KMS-11 (cell line): ENCODE results near the gene DUSP14.
"Not testable (repeated sequence)": the region's sequence is repeated elsewhere in the genome, so short reads cannot be mapped to it uniquely, and the experiment has no call there.

Experiments
- H2AFZ ChIP-seq: fragments of 200-600 bp; sonication (generic); 2 replicates; pipeline ENCODE4 v1.6.1; 2016; ENCODE audit warnings: antibody characterized with exemption, mixed run types, low read depth
- H3K27ac ChIP-seq: fragments of 200-600 bp; sonication (generic); 2 replicates; pipeline ENCODE4 v1.6.1; 2016; ENCODE audit warnings: mild to moderate bottlenecking, mixed run types
- H3K27me3 ChIP-seq: fragments of 200-600 bp; sonication (generic); 2 replicates; pipeline ENCODE4 v1.6.1; 2017; ENCODE audit warnings: mild to moderate bottlenecking, low read depth, mixed run types, moderate library complexity; ENCODE audit not compliant: insufficient read depth
- H3K36me3 ChIP-seq: fragments of 200-600 bp; sonication (generic); 2 replicates; pipeline ENCODE4 v1.6.1; 2017; ENCODE audit warnings: mild to moderate bottlenecking, mixed run types; ENCODE audit not compliant: insufficient read depth
- H3K4me1 ChIP-seq: fragments of 200-600 bp; sonication (generic); 2 replicates; pipeline ENCODE4 v1.6.1; 2016; ENCODE audit warnings: mild to moderate bottlenecking, low read depth, mixed run types; ENCODE audit not compliant: poor library complexity, severe bottlenecking
- H3K4me2 ChIP-seq: fragments of 200-600 bp; sonication (generic); 2 replicates; pipeline ENCODE4 v1.7.0; 2016; ENCODE audit warnings: mild to moderate bottlenecking, mixed run types
- H3K4me3 ChIP-seq: fragments of 200-600 bp; sonication (generic); IDR thresholded peaks from 2 replicates; pipeline ENCODE4 v1.6.1; 2017; ENCODE audit warnings: low read depth, low read length, mixed read lengths; ENCODE audit not compliant: insufficient read depth
- H3K79me2 ChIP-seq: fragments of 200-600 bp; sonication (generic); 2 replicates; pipeline ENCODE4 v1.6.1; 2016; ENCODE audit warnings: low read depth, mixed run types; ENCODE audit not compliant: insufficient read depth
- H3K9ac ChIP-seq: fragments of 200-600 bp; sonication (generic); 2 replicates; pipeline ENCODE4 v1.6.1; 2016; ENCODE audit warnings: mild to moderate bottlenecking, mixed run types
- H4K20me1 ChIP-seq: fragments of 200-600 bp; sonication (generic); 2 replicates; pipeline ENCODE4 v1.6.1; 2016; ENCODE audit warnings: mild to moderate bottlenecking, mixed run types; ENCODE audit not compliant: insufficient read depth
- CTCF ChIP-seq: fragments of 200-600 bp; sonication (generic); conservative IDR thresholded peaks from 2 replicates; pipeline ENCODE4 v1.6.1; 2017; ENCODE audit warnings: low read depth, mild to moderate bottlenecking, antibody characterized with exemption, low read length, moderate library complexity, mixed read lengths

DUSP14 gene

GRCh38 chr17:37505333-37505732 lies 15.6 kb downstream of the DUSP14 start:
- Histone ChIP-seq H3K4me2 (no peak overlapping the region; the same call in 1 of the 2 replicates), H4K20me1 (no peaks in the 10 kb centered on the region), H3K27ac (no peak overlapping the region), H3K27me3 (no peaks in the 10 kb centered on the region), H3K4me1 (peaks cover 10% of the 10 kb centered on the region), H3K36me3 (no peaks in the 10 kb centered on the region), H2AFZ (no peak overlapping the region), H3K9ac (no peak overlapping the region), H3K4me3 (no peak overlapping the region), H3K79me2 (peaks cover under 1% of the 10 kb centered on the region; the same call in 1 of the 2 replicates)
- no peak for TF ChIP-seq CTCF

DNA sequence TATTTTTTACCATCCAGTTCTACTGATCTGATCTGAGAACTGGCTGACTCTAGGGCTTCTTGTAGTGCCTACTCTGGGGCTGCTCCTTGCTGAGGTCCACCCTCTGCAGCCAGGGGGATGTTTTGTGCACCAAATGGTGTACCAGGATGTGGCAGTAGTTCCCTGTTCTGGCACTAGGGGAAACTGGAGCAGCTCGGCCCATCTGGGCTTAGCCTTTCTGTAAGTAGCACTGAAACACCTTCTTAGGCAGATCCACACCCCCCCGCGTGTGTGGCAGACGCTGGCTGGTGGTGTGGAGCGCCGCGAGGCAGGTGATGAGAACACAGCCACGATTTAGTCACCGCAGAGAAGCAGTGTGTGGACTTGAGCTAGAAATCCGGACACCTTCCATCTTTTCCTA lies 17.0 kb downstream of the DUSP14 start:
- H4K20me1 ChIP-seq = no peaks in the 10 kb centered on the region
- no peaks in the 10 kb centered on the region; the same call in 1 of the 2 replicates for H3K79me2 ChIP-seq
- no peak overlapping the region for H3K4me3 ChIP-seq
- H2AFZ ChIP-seq = no peak overlapping the region
- H3K27me3 ChIP-seq = no peaks in the 10 kb centered on the region
- peak; percentile 71 for TF ChIP-seq CTCF
- no peaks in the 10 kb centered on the region for H3K36me3 ChIP-seq
- no peak overlapping the region for H3K4me2 ChIP-seq
- H3K4me1 ChIP-seq = peaks cover 10% of the 10 kb centered on the region
- H3K9ac ChIP-seq = no peak overlapping the region
- no peak overlapping the region for H3K27ac ChIP-seq

GRCh38 chr17:37507111-37507510 lies 17.4 kb downstream of the DUSP14 start:
- Histone ChIP-seq H2AFZ (no peak overlapping the region), H4K20me1 (no peaks in the 10 kb centered on the region), H3K27ac (no peak overlapping the region), H3K4me2 (no peak overlapping the region), H3K79me2 (peaks cover 2% of the 10 kb centered on the region; the same call in 1 of the 2 replicates), H3K27me3 (no peaks in the 10 kb centered on the region), H3K4me3 (no peak overlapping the region), H3K9ac (no peak overlapping the region), H3K4me1 (peaks cover 10% of the 10 kb centered on the region), H3K36me3 (no peaks in the 10 kb centered on the region)
- TF ChIP-seq CTCF = no peak

DNA sequence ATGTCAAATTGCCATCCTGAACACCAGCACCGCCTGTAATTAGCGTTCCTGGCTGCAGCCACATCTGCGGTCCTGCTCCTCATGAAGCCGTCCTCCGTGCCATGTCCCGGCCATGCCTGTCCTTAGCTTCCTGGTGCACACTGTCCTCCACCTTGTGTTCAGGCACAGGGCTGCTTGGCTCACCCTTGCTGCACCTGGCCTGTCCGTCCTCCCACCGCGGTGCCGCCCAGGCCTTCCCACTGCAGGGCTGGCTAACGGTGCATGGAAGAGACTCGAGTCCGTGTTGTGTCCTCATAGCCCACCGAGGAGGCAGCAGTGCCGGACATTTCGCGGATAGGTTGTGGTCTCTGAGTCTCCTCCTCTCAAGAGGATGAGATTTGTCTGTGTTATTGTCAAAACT lies 20.4 kb downstream of the DUSP14 start:
- TF ChIP-seq CTCF = no peak
- H3K4me2 ChIP-seq = no peak overlapping the region
- H3K79me2 ChIP-seq = peaks cover 3% of the 10 kb centered on the region; the same call in 1 of the 2 replicates
- no peak overlapping the region for H2AFZ ChIP-seq
- H3K27ac ChIP-seq = no peak overlapping the region
- H3K27me3 ChIP-seq = no peaks in the 10 kb centered on the region
- no peak overlapping the region for H3K4me3 ChIP-seq
- no peaks in the 10 kb centered on the region for H4K20me1 ChIP-seq
- peaks cover 7% of the 10 kb centered on the region for H3K4me1 ChIP-seq
- no peak overlapping the region for H3K9ac ChIP-seq
- no peaks in the 10 kb centered on the region for H3K36me3 ChIP-seq

DNA sequence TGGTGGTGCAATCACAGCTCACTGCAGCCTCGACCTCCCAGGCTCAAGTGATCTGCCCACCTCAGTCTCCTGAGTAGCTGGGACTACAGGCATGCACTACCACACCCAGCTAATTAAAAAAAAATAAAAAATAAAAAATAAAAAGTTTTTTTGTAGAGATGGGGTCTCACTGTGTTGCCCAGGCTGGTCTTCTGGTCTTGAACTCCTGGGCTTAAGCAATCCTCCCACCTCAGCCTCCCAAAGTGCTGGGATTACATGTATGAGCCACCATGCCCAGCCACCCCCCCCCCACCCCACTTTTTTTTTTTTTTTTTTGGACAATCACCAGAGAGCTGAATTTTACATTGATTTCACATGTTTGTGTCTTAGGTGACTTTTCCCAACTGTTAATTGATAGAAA lies 22.0 kb downstream of the DUSP14 start:
- not testable (repeated sequence) for H3K4me2 ChIP-seq, H3K9ac ChIP-seq, H4K20me1 ChIP-seq, H2AFZ ChIP-seq, H3K79me2 ChIP-seq, H3K4me3 ChIP-seq, H3K27me3 ChIP-seq, H3K27ac ChIP-seq, H3K4me1 ChIP-seq, H3K36me3 ChIP-seq
